IMR-90 (cell line): Measurements from ENCODE around the gene ZDHHC19.

ENCODE experiments used
- CEBPB ChIP-seq: IDR thresholded peaks from 2 replicates; pipeline ENCODE4 v1.6.1; 2012; ENCODE audit warnings: low read depth, low read length, improper control_type of control experiment
- CTCF ChIP-seq: conservative IDR thresholded peaks from 2 replicates; pipeline ENCODE4 v1.5.1; 2012; ENCODE audit warnings: mild to moderate bottlenecking, low read depth, low read length, improper control_type of control experiment
- MXI1 ChIP-seq: IDR thresholded peaks from 2 replicates; pipeline ENCODE4 v1.6.1; 2012; ENCODE audit warnings: low read depth, mild to moderate bottlenecking, low read length, moderate library complexity, borderline replicate concordance
- POLR2A ChIP-seq: IDR thresholded peaks from 2 replicates; pipeline ENCODE4 v1.6.1; 2012; ENCODE audit warnings: mild to moderate bottlenecking, low read depth, low read length
- RAD21 ChIP-seq: IDR thresholded peaks from 2 replicates; pipeline ENCODE4 v1.6.1; 2012; ENCODE audit warnings: low read length, improper control_type of control experiment

GRCh38 chr3:196197524-196197923 is 13.7 kb downstream of the ZDHHC19 start:
- no peak for TF ChIP-seq POLR2A
- no peak for TF ChIP-seq CTCF
- TF ChIP-seq MXI1 = no peak
- no peak for TF ChIP-seq RAD21
- no peak for TF ChIP-seq CEBPB
